ENCODE results near the gene HDAC9. TPM values are rescaled to one million over a fixed set of nuclear protein-coding genes. Genes with fewer than 3 reads are reported as not detected.

HDAC9 gene
- total RNA-seq, 2 experiments from 2014 or later, result 0.22 to 0.33 TPM

GRCh38 chr7:18471476-18472160 is 23.9 kb upstream of the HDAC9 start:
- no peaks in the 10 kb centered on the region for H3K36me3 Mint-ChIP-seq (ENCODE audit: low read depth)
- peaks cover 2% of the 10 kb centered on the region for H3K27me3 Mint-ChIP-seq
- CTCF ChIA-PET, result interaction anchor here (0.7 kb wide), 1 partner anchor 202 kb away, joined by 3 read pairs; no protein-coding TSS in a partner anchor
- no peaks in the 10 kb centered on the region for H3K9me3 Mint-ChIP-seq
- no peak overlapping the region for H3K27ac Mint-ChIP-seq
- H3K4me3 Mint-ChIP-seq, result no peak overlapping the region
- POLR2A ChIA-PET, result no interaction called here
- DNase-seq, result no peak
- H3K4me1 Mint-ChIP-seq, result no peaks in the 10 kb centered on the region

GRCh38 chr7:18472161-18472483 is 23.4 kb upstream of the HDAC9 start:
- H3K9me3 Mint-ChIP-seq, result no peaks in the 10 kb centered on the region
- H3K4me1 Mint-ChIP-seq, result no peaks in the 10 kb centered on the region
- H3K27me3 Mint-ChIP-seq, result peaks cover 2% of the 10 kb centered on the region
- DNase-seq, result no peak
- POLR2A ChIA-PET, result no interaction called here
- H3K27ac Mint-ChIP-seq, result no peak overlapping the region
- H3K4me3 Mint-ChIP-seq, result no peak overlapping the region
- H3K36me3 Mint-ChIP-seq (ENCODE audit: low read depth), result no peaks in the 10 kb centered on the region
- CTCF ChIA-PET, result interaction anchor here (0.7 kb wide), 1 partner anchor 202 kb away, joined by 3 read pairs; no protein-coding TSS in a partner anchor

GRCh38 chr7:18473119-18473518 is 22.4 kb upstream of the HDAC9 start:
- no peak overlapping the region for H3K4me3 Mint-ChIP-seq
- POLR2A ChIA-PET, result no interaction called here
- no peaks in the 10 kb centered on the region for H3K4me1 Mint-ChIP-seq
- DNase-seq, result no peak
- H3K27ac Mint-ChIP-seq, result no peak overlapping the region
- H3K9me3 Mint-ChIP-seq, result no peaks in the 10 kb centered on the region
- no peaks in the 10 kb centered on the region for H3K36me3 Mint-ChIP-seq (ENCODE audit: low read depth)
- CTCF ChIA-PET, result no interaction called here
- peaks cover 2% of the 10 kb centered on the region for H3K27me3 Mint-ChIP-seq

GRCh38 chr7:18474944-18475343 is 20.6 kb upstream of the HDAC9 start:
- no peaks in the 10 kb centered on the region for H3K36me3 Mint-ChIP-seq (ENCODE audit: low read depth)
- H3K4me3 Mint-ChIP-seq, result no peak overlapping the region
- DNase-seq, result no peak
- H3K27ac Mint-ChIP-seq, result no peak overlapping the region
- H3K4me1 Mint-ChIP-seq, result no peaks in the 10 kb centered on the region
- no peaks in the 10 kb centered on the region for H3K9me3 Mint-ChIP-seq
- CTCF ChIA-PET, result no interaction called here
- POLR2A ChIA-PET, result no interaction called here
- H3K27me3 Mint-ChIP-seq, result peaks cover 2% of the 10 kb centered on the region

- DNase-seq, result no peak
- H3K36me3 Mint-ChIP-seq (ENCODE audit: low read depth), result no peaks in the 10 kb centered on the region
- peaks cover 2% of the 10 kb centered on the region for H3K27me3 Mint-ChIP-seq
- ChIA-PET CTCF (no interaction called here), POLR2A (no interaction called here)
- H3K27ac Mint-ChIP-seq, result no peak overlapping the region
- no peaks in the 10 kb centered on the region for H3K4me1 Mint-ChIP-seq
- no peaks in the 10 kb centered on the region for H3K9me3 Mint-ChIP-seq
- H3K4me3 Mint-ChIP-seq, result no peak overlapping the region
Observed at GRCh38 chr7:18475488-18475887, 20.1 kb upstream of the HDAC9 start.

GRCh38 chr7:18481776-18482175 is 13.8 kb upstream of the HDAC9 start:
- Mint-ChIP-seq H3K9me3 (no peaks in the 10 kb centered on the region), H3K27me3 (no peaks in the 10 kb centered on the region), H3K4me1 (no peaks in the 10 kb centered on the region), H3K4me3 (no peak overlapping the region), H3K27ac (no peak overlapping the region), H3K36me3 (ENCODE audit: low read depth) (no peaks in the 10 kb centered on the region)
- no peak for DNase-seq
- POLR2A ChIA-PET, result no interaction called here
- CTCF ChIA-PET, result no interaction called here

- H3K4me1 Mint-ChIP-seq, result no peaks in the 10 kb centered on the region
- no peak for DNase-seq
- no peaks in the 10 kb centered on the region for H3K9me3 Mint-ChIP-seq
- no peaks in the 10 kb centered on the region for H3K27me3 Mint-ChIP-seq
- no peak overlapping the region for H3K4me3 Mint-ChIP-seq
- ChIA-PET CTCF (interaction anchor here (0.9 kb wide), 1 partner anchor 14 kb away, joined by 3 read pairs; no protein-coding TSS in a partner anchor), POLR2A (no interaction called here)
- no peaks in the 10 kb centered on the region for H3K36me3 Mint-ChIP-seq (ENCODE audit: low read depth)
- no peak overlapping the region for H3K27ac Mint-ChIP-seq
Observed at GRCh38 chr7:18488049-18488448, 7.5 kb upstream of the HDAC9 start.

- CTCF ChIA-PET, result no interaction called here
- H3K9me3 Mint-ChIP-seq, result no peaks in the 10 kb centered on the region
- no peaks in the 10 kb centered on the region for H3K4me1 Mint-ChIP-seq
- H3K36me3 Mint-ChIP-seq (ENCODE audit: low read depth), result no peaks in the 10 kb centered on the region
- POLR2A ChIA-PET, result no interaction called here
- DNase-seq, result no peak
- H3K27me3 Mint-ChIP-seq, result peaks cover 2% of the 10 kb centered on the region
- no peak overlapping the region for H3K4me3 Mint-ChIP-seq
- no peak overlapping the region for H3K27ac Mint-ChIP-seq
Observed at GRCh38 chr7:18489624-18490023, 5.9 kb upstream of the HDAC9 start.

- Mint-ChIP-seq H3K36me3 (ENCODE audit: low read depth) (no peaks in the 10 kb centered on the region), H3K9me3 (no peaks in the 10 kb centered on the region), H3K4me3 (no peak overlapping the region), H3K27me3 (peaks cover 4% of the 10 kb centered on the region), H3K27ac (no peak overlapping the region), H3K4me1 (peaks cover 2% of the 10 kb centered on the region)
- POLR2A ChIA-PET, result no interaction called here
- DNase-seq, result no peak
- CTCF ChIA-PET, result no interaction called here
Observed at GRCh38 chr7:18491871-18492270, 3.7 kb upstream of the HDAC9 start.

GRCh38 chr7:18494406-18494805 is 1.1 kb upstream of the HDAC9 start:
- Mint-ChIP-seq H3K4me3 (no peak overlapping the region), H3K4me1 (peaks cover 2% of the 10 kb centered on the region), H3K9me3 (no peaks in the 10 kb centered on the region), H3K27ac (no peak overlapping the region), H3K27me3 (peaks cover 6% of the 10 kb centered on the region), H3K36me3 (ENCODE audit: low read depth) (no peaks in the 10 kb centered on the region)
- DNase-seq, result no peak
- ChIA-PET CTCF (no interaction called here), POLR2A (no interaction called here)

GRCh38 chr7:18494821-18495408 is 634 bp upstream of the HDAC9 start:
- no peaks in the 10 kb centered on the region for H3K36me3 Mint-ChIP-seq (ENCODE audit: low read depth)
- POLR2A ChIA-PET, result no interaction called here
- H3K4me3 Mint-ChIP-seq, result no peak overlapping the region
- H3K27ac Mint-ChIP-seq, result no peak overlapping the region
- DNase-seq, result no peak
- CTCF ChIA-PET, result no interaction called here
- peaks cover 2% of the 10 kb centered on the region for H3K4me1 Mint-ChIP-seq
- no peaks in the 10 kb centered on the region for H3K9me3 Mint-ChIP-seq
- peaks cover 6% of the 10 kb centered on the region for H3K27me3 Mint-ChIP-seq

GRCh38 chr7:18496341-18496700 is 772 bp downstream of the HDAC9 start:
- ChIA-PET CTCF (interaction anchor here (1.0 kb wide), 1 partner anchor 11 kb away, joined by 3 read pairs; no protein-coding TSS in a partner anchor), POLR2A (no interaction called here)
- Mint-ChIP-seq H3K36me3 (ENCODE audit: low read depth) (no peaks in the 10 kb centered on the region), H3K4me1 (peaks cover 2% of the 10 kb centered on the region), H3K27ac (no peak overlapping the region), H3K27me3 (peaks cover 6% of the 10 kb centered on the region), H3K4me3 (no peak overlapping the region), H3K9me3 (no peaks in the 10 kb centered on the region)
- DNase-seq, result no peak

- H3K4me3 Mint-ChIP-seq, result no peak overlapping the region
- peaks cover 2% of the 10 kb centered on the region for H3K4me1 Mint-ChIP-seq
- ChIA-PET POLR2A (no interaction called here), CTCF (no interaction called here)
- DNase-seq, result no peak
- H3K9me3 Mint-ChIP-seq, result no peaks in the 10 kb centered on the region
- no peaks in the 10 kb centered on the region for H3K36me3 Mint-ChIP-seq (ENCODE audit: low read depth)
- H3K27me3 Mint-ChIP-seq, result peaks cover 6% of the 10 kb centered on the region
- no peak overlapping the region for H3K27ac Mint-ChIP-seq
Observed at GRCh38 chr7:18497082-18497481, 1.5 kb downstream of the HDAC9 start.

GRCh38 chr7:18497800-18498199 is 2.3 kb downstream of the HDAC9 start:
- CTCF ChIA-PET, result no interaction called here
- H3K27ac Mint-ChIP-seq, result no peak overlapping the region
- H3K4me1 Mint-ChIP-seq, result peaks cover 2% of the 10 kb centered on the region
- DNase-seq, result no peak
- peaks cover 6% of the 10 kb centered on the region for H3K27me3 Mint-ChIP-seq
- H3K9me3 Mint-ChIP-seq, result no peaks in the 10 kb centered on the region
- POLR2A ChIA-PET, result no interaction called here
- H3K4me3 Mint-ChIP-seq, result no peak overlapping the region
- H3K36me3 Mint-ChIP-seq (ENCODE audit: low read depth), result no peaks in the 10 kb centered on the region
